K562 (cell line): ENCODE measurements around the gene ANO10. TPM values are rescaled to one million over a fixed set of nuclear protein-coding genes. Genes with fewer than 3 reads are reported as not detected.

ENCODE experiments used
- ATAC-seq: fragments of 200-7000 bp; cut with Tn5 transposase; 3 replicates; pipeline ENCODE4 v1.9.1; 2020; ENCODE audit warnings: moderate library complexity
- BruUV-seq: library from RNA; stranded (reverse); fragments of 400-500 nt; replicated peaks from 2 replicates; lab custom pipeline; 2021; lab: Mats Ljungman, UMichigan
- CTCF ChIA-PET: fragments of 300-600 bp; formaldehyde crosslinking; extraction: SDS; loops from one replicate; lab custom pipeline; 2021; ENCODE audit warnings: low intra/inter-chr PET ratio; lab: Yijun Ruan, JAX
- POLR2A ChIA-PET: fragments of 300-600, 350-650 bp; sonication (Branson Sonifier 250); formaldehyde crosslinking; extraction: SDS; loops from one replicate; lab custom pipeline; 2021; ENCODE audit warnings: antibody characterized with exemption, inconsistent platforms; lab: Yijun Ruan, JAX
- DNase-seq, 4 experiments: peaks; one replicate each; pipeline versions ENCODE4 v3.0.0 to v3.0.0-alpha.2; 2011 to 2018; ENCODE audit warnings: low spot score in 3 of 4, mixed read lengths in 3 of 4; ENCODE audit errors: extremely low read depth in 1 of 4
- FAIRE-seq: peaks from 2 replicates; lab custom pipeline; 2011; peaks lifted over from hg19 to GRCh38; lab: Jason Lieb, UNC
- H2AFZ ChIP-seq: 2 replicates; pipeline ENCODE4 v1.6.0; 2011; ENCODE audit warnings: low read depth, low read length, control low read depth, inconsistent platforms
- H3K27ac ChIP-seq: fragments of 200-600 bp; 3 replicates; pipeline ENCODE4 v1.8.0; 2011; ENCODE audit warnings: low read depth, mild to moderate bottlenecking, control low read depth, inconsistent platforms, low read length, moderate library complexity, mixed read lengths; ENCODE audit errors: extremely low read depth
- H3K27me3 ChIP-seq, 2 experiments: fragments of 300-600 bp in 1 of 2; 2 replicates in 1 of 2; 3 replicates in 1 of 2; pipeline versions ENCODE4 v1.6.0 to v1.8.0; 2011; ENCODE audit warnings: inconsistent platforms in 2 of 2, low read length in 2 of 2, mild to moderate bottlenecking in 1 of 2, mixed read lengths in 1 of 2, moderate library complexity in 1 of 2; ENCODE audit not compliant: control insufficient read depth in 2 of 2, insufficient read depth in 2 of 2
- H3K36me3 ChIP-seq: fragments of 300-600 bp; 3 replicates; pipeline ENCODE4 v1.8.0; 2011; ENCODE audit warnings: mild to moderate bottlenecking, low read length, inconsistent platforms; ENCODE audit not compliant: control insufficient read depth, insufficient read depth
- H3K4me1 ChIP-seq, 2 experiments: fragments of 200-600 bp in 1 of 2; replicated peaks in 1 of 2; 2 replicates in 1 of 2; 3 replicates in 1 of 2; pipeline versions ENCODE4 v1.5.1 to v1.8.0; 2011; ENCODE audit warnings: inconsistent platforms in 2 of 2, low read length in 2 of 2, mild to moderate bottlenecking in 1 of 2, mixed read lengths in 1 of 2, moderate library complexity in 1 of 2; ENCODE audit not compliant: control insufficient read depth in 2 of 2, insufficient read depth in 2 of 2
- H3K4me2 ChIP-seq: 2 replicates; pipeline ENCODE4 v1.6.1; 2011; ENCODE audit warnings: low read length, control low read depth, inconsistent platforms, mixed read lengths; ENCODE audit not compliant: insufficient read depth
- H3K4me3 ChIP-seq: fragments of 200-600 bp; sonication (generic), shearing (Covaris generic); 2 replicates; pipeline ENCODE4 v1.5.1; 2016; ENCODE audit warnings: control low read depth, inconsistent platforms
- H3K79me2 ChIP-seq: fragments of 200-600 bp; 3 replicates; pipeline ENCODE4 v1.8.0; 2011; ENCODE audit warnings: low read length, inconsistent platforms; ENCODE audit not compliant: control insufficient read depth, insufficient read depth
- H3K9ac ChIP-seq, 2 experiments: 2 replicates each; pipeline versions ENCODE4 v1.6.0 to v1.6.1; 2011; ENCODE audit warnings: low read depth in 2 of 2, low read length in 2 of 2, control low read depth in 1 of 2, inconsistent platforms in 1 of 2, mild to moderate bottlenecking in 1 of 2, mixed read lengths in 1 of 2; ENCODE audit not compliant: insufficient read depth in 1 of 2
- H3K9me1 ChIP-seq: one replicate; pipeline ENCODE4 v1.6.0; 2011; ENCODE audit warnings: inconsistent platforms, mild to moderate bottlenecking, low read length, moderate library complexity; ENCODE audit not compliant: control insufficient read depth, insufficient read depth
- H3K9me3 ChIP-seq: replicated peaks from 2 replicates; pipeline ENCODE4 v1.5.1; 2011; ENCODE audit warnings: low read depth, low read length, inconsistent platforms; ENCODE audit not compliant: control insufficient read depth, insufficient read depth
- H4K20me1 ChIP-seq: replicated peaks from 2 replicates; pipeline ENCODE4 v1.6.1; 2011; ENCODE audit warnings: low read length, inconsistent platforms, mixed read lengths; ENCODE audit not compliant: control insufficient read depth, insufficient read depth
- BDP1 ChIP-seq: IDR thresholded peaks from 3 replicates; pipeline ENCODE4 v1.6.1; 2011; ENCODE audit not compliant: insufficient read length, insufficient read depth
- CBFA2T2 ChIP-seq: fragments of 450-650 bp; conservative IDR thresholded peaks from 2 replicates; pipeline ENCODE4 v1.6.1; 2017; ENCODE audit warnings: mild to moderate bottlenecking
- FOXK1 ChIP-seq: sonication (generic); formaldehyde crosslinking; IDR thresholded peaks from 2 replicates; pipeline ENCODE4 v1.8.0; 2022; ENCODE audit warnings: missing genetic modification reagents, mild to moderate bottlenecking, borderline replicate concordance
- JUN ChIP-seq, 2 experiments: sonication (generic) in 1 of 2; formaldehyde crosslinking in 1 of 2; IDR thresholded peaks; 2 replicates each; pipeline versions ENCODE4 v1.6.1 to v1.8.0; 2012 to 2022; ENCODE audit warnings: borderline replicate concordance in 2 of 2, mild to moderate bottlenecking in 2 of 2, improper control_type of control experiment in 1 of 2, low read depth in 1 of 2, low read length in 1 of 2, missing genetic modification reagents in 1 of 2
- KAT7 ChIP-seq: sonication (generic); formaldehyde crosslinking; IDR thresholded peaks from 2 replicates; pipeline ENCODE4 v1.8.0; 2022; ENCODE audit warnings: missing genetic modification reagents, mild to moderate bottlenecking, borderline replicate concordance
- MAZ ChIP-seq, 2 experiments: fragments of 450-650 bp in 1 of 2; sonication (generic) in 1 of 2; formaldehyde crosslinking; IDR thresholded peaks in 1 of 2; conservative IDR thresholded peaks in 1 of 2; 2 replicates each; pipeline versions ENCODE4 v1.4.0 to v1.5.0; 2020; ENCODE audit warnings: mild to moderate bottlenecking in 1 of 2, missing genetic modification reagents in 1 of 2
- SRSF1 ChIP-seq: fragments of 200-400 bp; formaldehyde crosslinking; IDR thresholded peaks from 2 replicates; pipeline ENCODE4 v1.6.1; 2017; ENCODE audit warnings: mild to moderate bottlenecking, low read depth, low read length, moderate library complexity
- ZNF12 ChIP-seq: sonication (generic); formaldehyde crosslinking; IDR thresholded peaks from 2 replicates; pipeline ENCODE4 v1.4.0; 2020; ENCODE audit warnings: mild to moderate bottlenecking, missing genetic modification reagents
- ZNF146 ChIP-seq: IDR thresholded peaks from one replicate; pipeline ENCODE4 v1.6.1; 2018; ENCODE audit warnings: missing compliant biosample characterization; ENCODE audit not compliant: unreplicated experiment
- whole genome bisulfite sequencing: fragments of 100-300 bp; shearing (Covaris generic); methylation state at CpG from one replicate; pipeline ENCODE4 v1.1.6; 2016; ENCODE audit warnings: low coverage, mixed read lengths; ENCODE audit not compliant: insufficient coverage; ENCODE audit errors: missing lambda C conversion rate; 5-methylcytosine and 5-hydroxymethylcytosine counted together
- in situ Hi-C: fragments of 300-500 bp; cut with MboI; formaldehyde crosslinking; loops from 4 replicates; pipeline ENCODE4 v1.15.0; 2018; ENCODE audit warnings: inconsistent platforms, mixed read lengths
- intact Hi-C: fragments of 100-400 bp; cut with micrococcal nuclease; formaldehyde crosslinking; loops from 2 replicates; pipeline ENCODE4 v1.14.2; 2022
- polyA plus RNA-seq, 8 experiments: library from polyadenylated mRNA; depleted of rRNA in 4 of 8; stranded (reverse) in 5 of 8; unstranded in 3 of 8; fragments of >200 nt; fragmentation: Nextera tagmentation in 2 of 8; fragmentation: Illumina TruSeq in 1 of 8; extraction: Ambion mirVana in 2 of 8; extraction: Trizol in 1 of 8; gene quantifications; 2 replicates each; pipeline versions ENCODE4 v1.2.1 to v1.2.3, GENCODE V29; 2011 to 2014; ENCODE audit warnings: inconsistent platforms in 1 of 8, missing spikeins in 1 of 8
- total RNA-seq, 7 experiments: library from RNA; depleted of rRNA in 6 of 7; stranded (reverse); fragments of >200 nt in 6 of 7; fragmentation: Illumina TruSeq in 2 of 7; extraction: Trizol in 2 of 7; gene quantifications; 2 replicates each; pipeline versions ENCODE4 v1.2.1 to v1.2.3, GENCODE V29; 2011 to 2021; ENCODE audit warnings: low replicate concordance in 1 of 7

ANO10 gene
- total and polyA plus RNA-seq, 9 of the 15 experiments (the other 6 are each of a cell fraction or from before 2014, with no cell fraction given), result 6.4 to 46.0 (median 32.3) TPM

- TF ChIP-seq FOXK1 (CRISPR knock-in tag) (no peak), MAZ (CRISPR knock-in tag; conservative IDR thresholded peaks at IDR 0.05 in 1 of 2, IDR thresholded peaks at IDR 0.05 in 1 of 2) (peak in 1 of 2 experiments; percentile 72; a peak in 1 of 4 replicates), KAT7 (CRISPR knock-in tag) (0 out of 2 replicates have a peak, but pooled peaks have one; percentile 1), ZNF12 (CRISPR knock-in tag) (no peak), BDP1 (no peak), JUN (IDR thresholded peaks at IDR 0.05; ENCODE audit: borderline replicate concordance, low read depth, low read length) (no peak), JUN (CRISPR knock-in tag; IDR thresholded peaks at IDR 0.05; ENCODE audit: borderline replicate concordance) (no peak), CBFA2T2 (no peak), ZNF146 (CRISPR knock-in tag) (no peak)
Measured at GRCh38 chr3:43638594-43639447, 17.0 kb upstream of the ANO10 start (continued).

GRCh38 chr3:43637702-43638101 lies 15.9 kb upstream of the ANO10 start:
- ChIA-PET CTCF (interaction anchor here (0.7 to 1.3 kb wide), 2 partner anchors 92 to 94 kb away, joined by 4 read pairs; no protein-coding TSS in a partner anchor), POLR2A (interaction anchor here (1.8 kb wide), 1 partner anchor 49 kb away, joined by 7 read pairs; no protein-coding TSS in a partner anchor)
- Histone ChIP-seq H3K27ac (no peak overlapping the region), H4K20me1 (no peaks in the 10 kb centered on the region), H3K36me3 (no peaks in the 10 kb centered on the region; the same call in 2 of the 3 replicates), H3K79me2 (no peaks in the 10 kb centered on the region), H3K9ac (no peak overlapping the region), H3K4me2 (no peak overlapping the region), H3K27me3 (no peaks in the 10 kb centered on the region), H2AFZ (no peak overlapping the region), H3K4me3 (no peak overlapping the region), H3K9me3 (peaks cover 4% of the 10 kb centered on the region; the same call in 1 of the 2 replicates), H3K9me1 (no peaks in the 10 kb centered on the region), H3K4me1 (peaks cover 10 to 28% of the 10 kb centered on the region in 2 experiments; a peak in 4 of 5 replicates)
- TF ChIP-seq SRSF1, result no peak
- BruUV-seq, result no TSS peak
- DNase-seq (no peak), ATAC-seq (no peak), FAIRE-seq (no peak)
- in situ Hi-C loops (loop anchor here (5.0 kb wide), 1 partner anchor 90 kb away; no protein-coding TSS in a partner anchor), intact Hi-C loops (loop anchor here (1.0 to 5.0 kb wide), 4 partner anchors 53 to 475 kb away; partner anchors contain the start of gene ABHD5)
- 71% methylated on average over 3 of the region's 3 CpGs for WGBS
